NCI-H510A (cell line): ENCODE data around the gene CCDC13.

Experiments
- DNase-seq: peaks from one replicate; lab custom pipeline; 2025; lab: John Stamatoyannopoulos, UW

Gene CCDC13

DNA sequence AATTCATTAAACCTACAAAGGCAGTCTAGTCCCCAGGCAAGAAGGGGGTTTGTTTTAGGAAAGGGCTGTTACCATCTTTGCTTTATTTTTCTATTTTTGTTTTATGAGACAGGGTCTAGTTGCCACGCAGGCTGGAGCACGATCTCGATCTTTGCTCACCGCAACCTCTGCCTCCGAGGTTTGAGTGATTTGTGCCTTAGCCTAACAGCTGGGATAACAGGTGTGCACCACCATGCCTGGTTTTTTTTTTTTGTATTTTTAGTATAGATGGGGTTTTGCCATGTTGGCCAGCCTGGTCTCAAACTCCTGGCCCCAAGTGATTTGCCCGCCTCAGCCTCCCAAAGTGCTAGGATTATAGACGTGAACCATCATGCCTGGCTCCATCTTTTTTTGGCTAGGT is 26.3 kb upstream of the CCDC13 start:
- DNase-seq = no peak

DNA sequence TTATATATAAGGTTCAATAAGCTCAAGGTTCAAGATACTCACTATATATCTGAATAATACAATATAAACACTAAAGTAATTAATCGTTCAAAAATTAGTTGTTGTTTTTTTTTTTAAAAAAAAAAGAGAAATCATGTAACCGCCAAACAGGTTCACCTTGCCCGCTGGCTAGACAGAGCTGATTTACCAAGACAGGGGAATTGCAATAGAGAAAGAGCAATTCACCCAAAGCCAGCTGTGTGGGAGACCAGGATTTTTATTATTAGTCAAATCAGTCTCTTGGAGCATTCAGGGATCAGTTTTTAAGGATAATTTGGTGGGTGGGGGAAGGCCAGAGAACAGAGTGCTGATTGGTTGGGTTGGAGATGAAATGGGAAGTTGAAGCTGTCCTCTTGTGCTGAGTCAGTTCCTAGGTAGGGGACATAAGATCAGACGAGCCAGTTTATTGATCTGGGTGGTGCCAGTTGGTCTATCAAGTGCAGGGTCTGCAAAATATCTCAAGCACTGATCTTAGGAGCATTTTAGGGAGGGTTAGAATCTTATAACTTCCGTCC is 23.4 kb upstream of the CCDC13 start:
- DNase-seq = no peak

DNA sequence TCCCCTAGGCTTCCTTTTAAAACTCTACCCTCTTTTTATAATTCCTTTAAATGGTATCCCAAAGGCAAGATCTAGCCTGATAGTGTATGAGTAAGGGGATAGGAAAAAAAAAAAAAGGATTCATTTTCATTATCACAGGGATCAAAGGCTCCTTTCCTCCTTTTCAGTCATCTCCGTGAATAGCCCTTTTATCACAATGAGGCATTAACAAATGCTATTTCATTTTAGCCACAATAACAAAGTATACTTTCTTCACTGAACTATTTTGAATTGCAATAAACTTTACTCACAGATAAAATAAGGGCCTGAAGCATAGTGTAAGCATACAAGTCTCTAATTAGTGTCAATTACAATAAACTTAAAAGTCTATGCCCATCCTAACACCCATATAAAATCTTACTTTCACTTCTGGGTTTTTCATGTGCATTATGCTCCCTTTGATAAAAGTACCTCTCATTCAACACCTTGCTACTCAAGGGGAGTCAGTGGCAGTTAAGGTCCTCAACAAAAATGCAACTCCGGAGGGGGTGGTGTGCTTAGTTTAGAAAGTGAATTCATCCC is 22.6 kb upstream of the CCDC13 start:
- no peak for DNase-seq

DNA sequence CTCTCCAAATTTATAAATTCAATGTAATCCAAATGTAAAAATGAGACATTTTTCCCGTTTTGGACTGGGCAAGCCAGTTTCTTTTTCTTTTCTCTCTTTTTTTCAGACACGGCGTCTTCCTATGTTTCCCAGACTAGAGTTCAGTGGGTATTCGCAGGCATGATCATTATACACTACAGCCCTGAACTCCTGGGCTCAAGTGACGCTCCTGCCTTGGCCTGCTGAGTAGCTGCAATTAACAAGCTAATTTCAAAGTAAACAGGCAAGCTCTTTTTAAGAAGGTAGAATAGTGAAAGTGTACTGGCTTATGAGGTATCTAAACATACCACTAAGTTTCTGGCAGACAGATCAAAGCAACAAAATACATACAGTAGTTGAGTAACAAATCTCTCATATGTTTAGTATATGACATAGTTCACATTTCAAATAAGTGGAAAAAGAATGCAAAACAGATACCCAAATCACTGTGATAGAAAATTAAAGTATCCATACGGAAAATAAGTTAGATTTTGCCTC is 17.7 kb upstream of the CCDC13 start:
- no peak for DNase-seq

DNA sequence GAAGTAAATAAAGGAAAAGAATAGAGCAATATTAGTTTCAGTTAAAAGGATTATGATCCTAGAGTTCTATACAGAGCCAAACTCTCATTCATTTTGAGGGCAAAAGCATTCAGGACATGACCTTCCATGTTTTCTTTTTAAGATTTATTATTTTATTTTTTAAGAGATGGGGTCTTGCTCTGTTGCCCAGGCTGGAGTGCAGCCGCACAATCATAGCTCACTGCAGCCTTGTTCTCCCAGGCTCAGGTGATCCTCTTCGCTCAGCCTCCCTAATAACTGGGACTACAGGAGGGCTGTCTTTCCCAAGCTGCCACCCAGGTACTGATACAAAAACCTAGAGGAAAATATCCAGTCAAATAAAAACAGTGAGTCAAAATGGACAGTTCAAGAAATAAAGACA is 13.6 kb upstream of the CCDC13 start:
- no peak for DNase-seq

DNA sequence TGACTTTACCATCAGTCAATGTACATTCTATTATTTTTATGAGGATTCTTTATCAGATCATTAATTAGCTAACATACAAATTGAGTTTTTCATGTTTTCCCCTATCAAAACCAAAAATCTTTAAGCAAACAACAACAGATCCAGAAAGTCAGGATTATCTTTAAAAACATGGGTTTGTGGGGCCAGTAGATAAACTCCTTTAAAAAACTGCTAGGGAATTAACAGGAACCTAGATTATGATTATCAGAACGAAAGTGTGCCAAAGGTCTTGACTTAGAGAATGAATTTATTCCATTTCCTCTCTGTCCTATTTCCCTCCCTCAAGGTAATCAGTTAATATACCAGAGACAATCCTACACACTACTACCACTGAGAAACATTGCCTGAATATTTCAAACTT is 13.2 kb upstream of the CCDC13 start:
- no peak for DNase-seq

DNA sequence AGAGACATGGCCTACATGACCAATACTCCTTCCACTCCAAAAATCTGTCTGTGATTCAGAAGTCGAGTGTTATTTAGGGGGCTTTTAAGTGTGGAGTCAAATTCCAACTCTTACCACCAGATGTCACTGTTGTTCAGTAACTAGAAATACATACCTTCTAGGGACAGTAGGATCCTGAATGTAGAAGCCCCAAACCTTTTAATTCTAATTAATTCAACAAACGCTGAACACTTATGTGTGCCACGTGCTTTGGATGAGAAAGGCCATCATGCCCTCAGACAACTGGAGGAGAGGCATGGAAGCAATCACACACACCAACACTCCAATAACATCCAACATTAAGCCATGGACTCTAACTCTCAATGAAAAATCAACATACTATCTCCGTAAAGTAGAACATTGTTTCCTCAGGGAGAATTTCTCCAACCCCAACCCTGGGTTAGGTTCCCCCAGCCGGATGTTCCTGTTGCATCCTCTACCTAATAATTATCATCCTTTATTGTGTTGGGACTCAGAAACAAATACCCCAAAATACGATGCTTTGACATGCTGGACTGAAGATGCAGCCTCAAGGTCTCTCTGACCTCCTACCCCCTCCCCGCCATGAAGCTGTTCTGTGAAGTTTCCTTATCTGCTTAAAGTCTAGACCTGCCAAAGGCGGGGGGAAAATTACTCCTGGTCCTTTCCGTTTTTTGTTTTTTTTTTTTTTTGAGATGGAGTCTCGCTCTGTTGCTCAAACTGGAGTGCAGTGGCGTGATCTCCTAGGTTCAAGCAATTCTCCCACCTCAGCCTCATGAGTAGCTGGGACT is 8.0 kb upstream of the CCDC13 start:
- DNase-seq = peak; percentile 26

DNA sequence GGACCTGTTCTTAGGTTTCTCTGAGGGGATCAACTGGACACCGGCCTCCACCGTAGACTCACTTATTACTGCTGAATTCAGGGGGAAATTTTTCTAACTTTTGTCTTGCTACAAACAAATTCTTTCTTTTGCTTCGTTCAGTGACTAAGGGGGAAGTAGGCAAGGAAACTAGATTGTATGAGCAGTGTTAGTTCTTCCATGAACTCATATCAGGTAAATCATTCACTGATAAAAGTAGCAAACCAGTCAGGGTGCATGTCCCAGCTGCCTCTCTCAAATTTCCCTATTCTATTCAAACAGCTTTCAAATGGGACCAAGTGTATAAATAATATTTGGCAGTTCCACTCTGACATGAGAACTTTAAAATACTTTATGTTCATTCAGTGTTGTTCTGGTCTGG is 7.3 kb upstream of the CCDC13 start:
- DNase-seq = no peak

DNA sequence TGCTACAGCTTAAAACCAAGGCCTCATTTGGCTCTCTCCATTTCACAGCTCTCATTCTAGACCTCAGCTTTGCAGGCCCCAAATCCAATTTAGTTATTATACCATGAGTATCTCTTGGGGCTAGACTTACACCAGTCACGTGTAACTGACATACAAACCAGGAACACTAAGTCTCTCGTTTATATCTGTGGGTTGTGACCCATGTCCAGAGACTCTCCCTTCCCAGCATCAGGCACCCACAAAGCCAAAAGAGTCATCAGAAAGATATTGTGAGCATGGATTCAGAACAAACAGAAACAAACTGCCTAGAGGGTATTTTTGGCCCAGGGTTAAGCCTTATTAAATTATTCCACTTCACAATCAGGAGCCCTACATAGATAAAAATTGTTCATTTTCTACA is 5.6 kb upstream of the CCDC13 start:
- DNase-seq = no peak

DNA sequence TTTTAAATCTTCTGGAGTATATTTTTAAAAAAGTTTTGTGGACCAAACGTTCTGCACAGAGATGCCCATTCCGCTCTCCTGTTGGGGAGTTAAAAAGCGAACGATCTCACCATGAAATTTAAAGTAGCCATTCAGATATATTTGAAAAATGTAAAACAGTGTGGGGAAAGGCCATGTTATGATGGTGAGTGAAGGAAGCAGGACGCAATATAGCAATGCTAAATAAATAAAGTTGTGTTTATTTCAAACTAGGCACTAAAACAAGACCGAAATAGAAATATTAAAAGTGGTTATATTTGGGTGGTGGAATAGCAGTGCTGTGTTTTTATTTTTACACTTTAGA is 327 bp upstream of the CCDC13 start:
- DNase-seq = no peak

DNA sequence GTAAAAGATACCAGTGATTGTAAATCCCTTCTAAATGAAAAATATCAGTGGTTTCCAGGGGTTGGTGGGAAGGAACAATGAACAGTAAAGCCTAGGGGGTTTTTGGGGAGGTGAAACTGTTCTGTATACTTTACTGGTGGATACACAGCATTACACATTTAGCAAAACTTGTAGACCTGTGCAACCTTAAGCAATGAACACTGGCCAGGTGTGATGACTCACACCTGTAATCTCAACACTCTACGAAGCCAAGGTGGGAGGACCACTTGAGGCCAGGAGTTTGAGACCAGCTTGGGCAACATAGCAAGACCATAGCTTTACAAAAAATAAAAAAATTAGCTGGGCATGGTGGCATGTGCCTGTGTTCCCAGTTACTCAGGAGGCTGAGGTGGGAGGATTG is 1.8 kb downstream of the CCDC13 start:
- DNase-seq = no peak

DNA sequence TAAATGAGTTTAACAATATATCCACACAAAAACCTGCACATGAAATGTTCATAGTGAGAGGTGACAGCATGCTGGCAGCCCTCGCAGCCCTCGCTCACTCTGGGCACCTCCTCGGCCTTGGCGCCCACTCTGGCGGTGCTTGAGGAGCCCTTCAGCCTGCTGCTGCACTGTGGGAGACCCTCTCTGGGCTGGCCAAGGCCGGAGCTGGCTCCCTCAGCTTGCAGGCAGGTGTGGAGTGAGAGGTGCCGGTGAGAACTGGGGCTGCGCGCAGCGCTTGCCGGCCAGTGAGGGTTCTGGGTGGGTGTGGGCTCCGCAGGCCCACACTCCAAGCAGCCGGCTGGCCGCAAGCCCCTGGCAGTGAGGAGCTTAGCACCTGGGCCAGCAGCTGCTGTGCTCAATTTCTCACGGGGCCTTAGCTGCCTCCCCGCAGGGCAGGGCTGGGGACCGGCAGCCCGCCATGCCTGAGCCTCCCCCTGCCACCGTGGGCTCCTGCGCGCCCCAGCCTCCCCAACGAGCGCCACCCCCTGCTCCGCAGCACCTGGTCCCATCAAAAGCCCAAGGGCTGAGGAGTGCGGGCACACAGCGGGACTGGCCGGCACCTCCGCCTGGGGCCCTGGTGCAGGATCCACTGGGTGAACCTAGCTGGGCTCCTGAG is 3.4 kb downstream of the CCDC13 start:
- DNase-seq = no peak

DNA sequence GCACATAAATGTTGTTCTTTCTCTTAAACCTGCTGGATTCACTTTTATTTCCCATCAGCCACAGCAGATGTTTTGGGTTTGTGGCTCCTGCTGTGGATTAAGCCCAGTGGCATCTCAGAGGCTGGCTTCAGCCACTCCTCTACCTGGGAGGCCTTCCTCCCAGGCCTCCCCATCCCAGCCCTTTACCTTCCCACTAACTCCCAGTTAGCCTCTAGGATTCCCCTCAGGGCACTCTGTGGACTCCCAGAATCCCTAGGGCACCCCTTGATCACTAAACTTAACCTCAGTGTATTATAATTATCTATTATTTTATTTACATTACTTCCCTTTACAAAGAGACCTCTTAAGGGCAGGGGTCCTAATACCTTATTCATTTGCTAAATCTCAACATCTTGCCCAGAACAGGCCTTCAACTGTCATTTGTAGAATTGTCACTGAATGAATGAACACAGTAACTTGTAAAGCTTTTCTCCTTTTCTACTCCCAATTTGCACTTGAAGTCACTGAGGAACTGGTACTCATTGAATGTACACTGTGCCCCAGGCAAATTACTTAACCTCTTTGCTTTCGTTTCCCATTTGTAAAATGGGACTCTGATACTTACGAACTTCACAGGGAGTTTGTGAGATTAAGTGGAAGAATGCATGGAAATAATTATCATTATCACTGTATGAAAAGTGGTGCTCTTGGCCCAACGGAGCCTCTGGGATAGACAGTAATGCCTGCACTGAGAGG is 8.3 kb downstream of the CCDC13 start:
- no peak for DNase-seq

DNA sequence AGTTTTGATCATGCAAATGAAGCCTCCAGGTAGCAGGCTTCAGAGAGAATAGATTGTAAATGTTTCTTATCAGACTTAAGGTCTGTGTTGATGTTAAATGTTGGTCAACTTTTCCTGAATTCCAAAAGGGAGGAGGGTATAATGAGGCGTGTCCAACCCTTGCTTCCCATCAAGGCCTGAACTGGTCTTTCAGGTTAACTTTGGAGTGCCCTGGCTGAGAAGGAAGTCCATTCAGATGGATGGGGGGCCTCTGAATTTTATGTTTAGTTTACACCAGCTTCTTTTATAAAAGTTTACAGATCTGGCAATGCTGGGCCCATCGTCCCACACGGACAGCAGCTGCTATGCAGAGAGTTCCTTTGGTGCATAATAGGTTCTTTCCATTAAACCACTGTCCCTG is 8.9 kb downstream of the CCDC13 start:
- no peak for DNase-seq

DNA sequence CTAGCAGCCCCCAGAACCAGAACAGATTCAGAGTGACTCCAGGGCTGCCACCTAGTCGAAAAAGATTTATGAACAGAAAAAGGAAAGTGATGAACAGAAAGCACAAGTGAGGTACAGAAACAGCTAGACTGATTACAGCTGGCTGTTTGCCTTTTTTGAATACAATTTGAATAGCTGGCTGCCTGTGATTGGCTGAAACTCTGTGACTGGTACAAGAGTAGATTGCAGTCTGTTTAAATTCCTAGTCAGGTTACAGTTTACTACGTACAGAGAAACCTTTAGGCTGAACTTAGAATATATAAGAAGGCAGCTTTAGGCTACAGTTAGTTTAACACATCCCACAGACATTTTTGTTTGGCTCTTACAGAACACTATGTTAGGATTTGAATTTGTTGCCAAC is 10.0 kb downstream of the CCDC13 start:
- DNase-seq = no peak

DNA sequence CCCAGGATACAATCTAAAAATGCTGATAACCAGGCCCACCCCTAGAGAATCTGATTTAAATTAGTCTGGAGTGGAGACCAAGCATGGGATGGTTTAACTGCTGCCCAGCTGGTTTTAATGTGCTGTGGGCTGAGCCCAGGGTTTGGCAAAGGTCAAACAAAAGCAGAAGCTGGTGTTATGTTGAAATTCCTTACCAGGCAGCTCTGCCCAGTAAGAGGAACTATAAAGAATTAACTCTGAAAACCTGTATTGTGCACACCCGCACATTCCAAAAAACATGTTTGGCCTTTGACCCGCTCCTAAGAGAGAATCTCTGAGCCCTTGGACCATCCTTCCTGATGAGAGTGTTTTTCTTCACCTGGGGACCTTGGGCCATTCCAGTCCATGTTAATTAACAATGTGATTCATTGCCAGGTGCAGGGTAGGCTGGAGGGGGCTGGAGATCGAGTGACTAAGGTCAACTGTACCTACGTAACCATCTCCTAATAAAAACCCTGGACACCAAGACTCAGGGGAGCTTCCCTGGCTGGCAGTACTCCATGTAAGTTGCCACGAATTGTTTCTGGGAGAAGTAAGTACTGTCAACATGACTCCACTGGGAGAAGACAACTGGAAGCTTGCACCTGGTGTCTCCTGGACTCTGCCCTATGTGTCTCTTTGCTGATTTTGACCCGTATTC is 10.9 kb downstream of the CCDC13 start:
- no peak for DNase-seq

DNA sequence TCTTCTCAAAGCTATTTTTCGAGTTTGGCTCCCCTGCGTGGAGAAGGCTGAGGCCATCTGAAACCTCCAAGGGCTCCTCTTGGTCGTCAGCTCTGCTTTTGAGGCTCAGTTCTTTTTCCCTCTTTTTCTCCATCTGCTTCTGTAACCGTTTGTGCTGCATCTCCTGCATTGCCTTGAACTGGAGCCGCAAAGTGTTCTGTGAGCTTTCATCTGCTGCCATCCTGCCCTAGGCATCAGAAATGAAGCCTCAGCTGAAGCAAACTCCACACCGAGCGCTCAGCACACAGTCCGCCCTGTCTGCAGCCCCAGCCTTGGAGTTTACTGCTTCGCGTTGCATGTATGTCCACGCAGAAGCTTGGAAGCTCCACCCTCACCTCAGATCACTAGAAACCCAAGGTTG is 14.9 kb downstream of the CCDC13 start:
- no peak for DNase-seq

DNA sequence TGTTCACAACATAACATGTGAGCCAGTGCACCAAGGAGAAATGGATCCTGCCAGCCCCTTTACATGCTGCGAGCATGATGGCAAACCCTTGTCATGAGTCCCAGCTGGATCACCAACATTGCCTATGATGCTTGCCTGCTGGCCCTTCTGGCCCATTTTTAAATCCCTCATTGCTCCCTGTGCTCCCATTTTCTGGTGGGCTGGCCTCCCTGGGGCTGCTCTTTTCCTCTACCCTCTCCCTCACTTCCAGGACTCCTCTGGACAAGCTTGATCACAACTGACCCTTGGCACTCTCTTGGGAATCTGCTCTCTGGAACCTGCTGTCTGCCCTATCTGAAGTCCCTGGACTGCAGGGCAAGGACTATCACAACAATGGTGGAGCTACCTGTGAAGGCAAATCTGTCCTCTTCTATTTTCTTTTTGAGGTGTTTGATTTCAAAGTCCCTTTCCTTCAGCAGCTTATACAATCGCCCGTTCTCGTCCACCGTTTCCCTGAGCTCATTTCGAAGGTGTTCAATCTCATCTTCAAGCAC is 16.3 kb downstream of the CCDC13 start:
- no peak for DNase-seq

DNA sequence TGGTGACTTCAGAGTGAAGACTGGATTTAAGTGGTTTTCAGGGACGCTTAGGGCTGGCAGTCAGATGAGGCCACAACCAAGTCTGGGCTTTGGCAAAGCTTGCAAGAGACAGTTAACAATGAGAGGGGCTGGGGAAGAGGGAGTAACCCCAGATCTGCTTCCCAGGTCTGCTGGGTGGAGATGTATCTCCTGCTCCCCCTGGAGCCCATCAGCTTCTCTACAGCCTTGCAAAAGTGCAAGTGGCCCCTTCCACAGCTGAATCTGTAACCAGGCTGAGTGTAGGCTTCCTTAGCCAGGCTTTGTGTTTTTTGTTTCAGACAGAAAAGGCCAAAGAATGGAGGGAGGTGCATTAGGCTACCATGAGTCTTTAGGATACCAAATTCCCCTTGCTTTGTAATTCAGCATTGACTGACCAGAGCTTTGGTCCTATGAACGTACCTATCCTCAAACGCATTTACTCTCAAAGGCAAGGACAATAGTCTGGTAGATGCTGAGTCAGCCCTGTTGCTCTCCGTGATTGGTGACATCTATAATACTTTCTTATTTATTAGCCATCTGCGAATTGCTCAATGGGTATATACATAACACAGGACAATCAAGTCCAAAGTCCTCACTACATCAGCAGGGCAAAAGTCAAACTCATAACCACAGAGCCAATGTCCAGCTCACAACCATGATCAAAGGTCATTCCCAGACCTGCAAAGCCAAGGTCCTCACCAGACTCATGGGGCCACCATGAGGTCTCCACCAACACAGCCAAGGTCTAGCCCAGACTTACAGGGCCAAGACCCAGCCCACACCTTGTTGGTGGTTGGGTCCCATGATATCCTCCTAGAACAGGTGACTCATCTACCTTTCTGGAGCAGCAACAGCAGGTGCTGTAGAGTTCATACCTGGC is 17.1 kb downstream of the CCDC13 start:
- DNase-seq = no peak

DNA sequence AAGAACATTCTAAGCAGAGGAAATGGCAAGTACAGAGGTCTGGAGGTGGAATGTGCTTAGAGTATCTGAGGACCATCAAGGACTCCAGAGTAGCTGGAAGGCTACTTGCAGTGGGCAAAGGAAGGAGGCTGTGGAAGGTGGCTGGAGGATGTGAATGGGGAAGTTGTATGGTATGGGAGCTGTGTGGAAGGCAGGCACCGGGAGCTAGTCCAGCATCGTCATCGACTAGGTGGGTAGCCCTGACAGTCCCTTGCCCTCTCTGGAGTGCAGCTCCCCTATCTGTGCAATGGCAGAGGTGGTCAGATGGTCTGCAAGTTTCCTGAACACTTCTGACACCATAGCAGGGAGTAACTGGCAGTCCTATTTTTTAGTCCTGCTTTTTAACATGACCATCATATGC is 19.3 kb downstream of the CCDC13 start:
- DNase-seq = no peak

DNA sequence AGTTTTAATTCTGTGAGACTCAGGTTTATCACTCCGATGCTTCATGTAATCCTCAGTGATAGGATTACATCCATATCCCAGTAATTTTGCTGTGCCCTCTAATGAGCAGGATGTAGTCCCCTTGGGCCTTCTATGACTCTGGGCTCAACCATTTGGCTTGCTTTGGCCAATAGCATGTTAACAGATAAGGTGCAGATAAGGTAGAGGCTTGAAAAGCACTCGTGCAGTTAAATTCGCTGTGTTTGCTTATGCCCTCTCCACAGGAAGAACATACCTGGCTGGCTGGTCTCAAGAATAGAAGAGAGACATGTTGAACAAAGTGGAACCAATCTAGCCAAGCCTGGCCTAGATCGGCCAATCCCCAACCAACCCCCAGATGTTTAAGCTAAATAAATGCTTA is 20.1 kb downstream of the CCDC13 start:
- DNase-seq = no peak
